Measurements from ENCODE around the gene GAA.

The GAA gene

GRCh38 chr17:80116276-80116920 lies 15.0 kb downstream of the GAA start:
- no peak for DNase-seq (ENCODE audit: extremely low spot score)
- ChIA-PET POLR2A (no interaction called here), CTCF (interaction anchor here (1.1 to 3.1 kb wide), 2 partner anchors 11 to 15 kb away, joined by 5 to 16 read pairs; partner anchors contain the start of gene GAA)
- no peak for TF ChIP-seq CTCF (IDR thresholded peaks at IDR 0.05; ENCODE audit: control extremely low read depth, extremely low read depth, low read depth, missing control alignments)

GRCh38 chr17:80116921-80117380 lies 15.6 kb downstream of the GAA start:
- DNase-seq (ENCODE audit: extremely low spot score): no peak
- POLR2A ChIA-PET: no interaction called here
- no peak for TF ChIP-seq CTCF (IDR thresholded peaks at IDR 0.05; ENCODE audit: control extremely low read depth, extremely low read depth, low read depth, missing control alignments)
- CTCF ChIA-PET: interaction anchor here (1.1 to 3.1 kb wide), 2 partner anchors 11 to 16 kb away, joined by 5 to 16 read pairs; partner anchors contain the start of gene GAA

GRCh38 chr17:80117491-80118401 lies 16.4 kb downstream of the GAA start:
- DNase-seq (ENCODE audit: extremely low spot score): no peak
- ChIA-PET POLR2A (interaction anchor here (1.0 kb wide), 1 partner anchor 8 kb away, joined by 3 read pairs; no protein-coding TSS in a partner anchor), CTCF (interaction anchor here (3.1 kb wide), 1 partner anchor 17 kb away, joined by 16 read pairs; the partner anchor contains the start of gene GAA)

GRCh38 chr17:80118601-80119270 lies 17.4 kb downstream of the GAA start:
- ChIA-PET POLR2A (interaction anchor here (0.6 to 1.0 kb wide), 2 partner anchors 9 to 22 kb away, joined by 3 read pairs; no protein-coding TSS in a partner anchor), CTCF (no interaction called here)
- TF ChIP-seq CTCF (IDR thresholded peaks at IDR 0.05; ENCODE audit: control extremely low read depth, extremely low read depth, low read depth, missing control alignments): no peak
- DNase-seq (ENCODE audit: extremely low spot score): no peak

More at GRCh38 chr17:80117491-80118401, 16.4 kb downstream of the GAA start:
- TF ChIP-seq CTCF (IDR thresholded peaks at IDR 0.05; ENCODE audit: control extremely low read depth, extremely low read depth, low read depth, missing control alignments): no peak

- POLR2A ChIA-PET: interaction anchor here (0.6 kb wide), 1 partner anchor 21 kb away, joined by 3 read pairs; no protein-coding TSS in a partner anchor
- DNase-seq (ENCODE audit: extremely low spot score): no peak
- CTCF ChIA-PET: no interaction called here
- TF ChIP-seq CTCF (IDR thresholded peaks at IDR 0.05; ENCODE audit: control extremely low read depth, extremely low read depth, low read depth, missing control alignments): no peak
These were observed 17.9 kb downstream of the GAA start for GRCh38 chr17:80119271-80119791.

GRCh38 chr17:80119839-80120238 lies 18.5 kb downstream of the GAA start:
- ChIA-PET CTCF (no interaction called here), POLR2A (no interaction called here)
- TF ChIP-seq CTCF (IDR thresholded peaks at IDR 0.05; ENCODE audit: control extremely low read depth, extremely low read depth, low read depth, missing control alignments): no peak
- DNase-seq (ENCODE audit: extremely low spot score): no peak
